HG02588 (cell line): ENCODE measurements around the gene KRTCAP2.
"Not testable (repeated sequence)": the region's sequence is repeated elsewhere in the genome, so short reads cannot be mapped to it uniquely, and the experiment has no call there.

ENCODE experiments used
- ATAC-seq: cut with Tn5 transposase; IDR thresholded peaks from one replicate; pipeline ENCODE4 v1.9.1; 2021; ENCODE audit warnings: mild to moderate bottlenecking, moderate library complexity; ENCODE audit not compliant: unreplicated experiment

The KRTCAP2 gene

GRCh38 chr1:155200920-155201319 lies 27.8 kb upstream of the KRTCAP2 start:
- ATAC-seq, result no peak

- no peak for ATAC-seq
These were observed 26.7 kb upstream of the KRTCAP2 start for GRCh38 chr1:155199792-155200191.

DNA sequence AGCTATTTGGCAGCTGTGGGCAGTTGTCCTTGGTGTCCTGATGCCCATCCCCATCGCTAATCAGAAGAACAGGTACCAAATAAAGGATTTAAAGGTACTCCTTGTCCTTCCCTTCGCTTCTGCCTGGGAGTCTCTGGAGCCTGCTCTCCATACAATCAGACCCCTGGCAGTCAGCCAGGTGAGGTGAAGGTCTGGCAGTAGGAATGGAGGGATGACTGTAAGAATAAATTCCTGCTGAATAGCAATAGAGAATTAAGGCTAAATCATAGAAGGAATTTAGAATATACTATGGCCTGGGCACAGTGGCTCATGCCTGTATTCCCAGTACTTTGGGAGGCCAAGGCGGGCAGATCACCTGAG lies 25.4 kb upstream of the KRTCAP2 start:
- no peak for ATAC-seq

- no peak for ATAC-seq
These were observed 24.9 kb upstream of the KRTCAP2 start for GRCh38 chr1:155197901-155198546.

DNA sequence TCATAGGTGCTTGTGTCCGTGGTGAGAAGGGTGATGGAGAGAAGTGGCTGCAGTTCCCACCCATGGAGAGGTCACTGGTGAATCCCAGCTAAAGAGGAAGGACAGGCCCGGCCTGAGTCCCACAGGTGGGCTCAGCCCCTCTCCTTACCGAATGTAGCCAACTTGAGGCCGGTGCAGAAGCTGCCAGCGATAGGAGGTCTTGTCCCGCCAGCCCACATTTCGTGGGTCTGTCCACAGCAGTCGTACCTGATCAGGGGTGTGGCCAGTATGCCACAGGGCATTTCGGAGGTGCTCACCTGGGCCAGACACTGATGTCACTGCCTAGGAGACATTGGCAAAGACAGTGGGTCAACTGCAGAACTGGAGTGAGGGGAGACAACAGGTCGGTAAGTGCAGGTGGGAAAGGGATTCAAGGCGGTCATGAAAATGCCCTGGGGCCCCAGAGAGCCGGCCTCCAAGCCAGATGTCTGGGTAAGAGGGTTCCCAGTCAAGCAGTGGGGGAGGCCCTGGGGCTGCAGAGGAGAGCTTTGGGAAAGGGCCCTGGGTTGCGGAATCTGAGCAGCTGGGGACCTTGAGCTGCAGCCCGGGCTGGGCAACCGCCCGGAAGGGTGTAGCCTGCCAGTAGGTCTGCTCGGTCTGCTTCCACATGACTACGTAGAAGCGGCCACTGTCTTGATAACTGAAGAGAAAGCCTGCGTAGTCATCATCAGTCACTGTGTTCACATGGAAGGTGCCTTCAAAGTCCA lies 24.0 kb upstream of the KRTCAP2 start:
- ATAC-seq, result no peak

- ATAC-seq, result no peak
These were observed 23.2 kb upstream of the KRTCAP2 start for GRCh38 chr1:155196103-155196892.

- no peak for ATAC-seq
These were observed 22.3 kb upstream of the KRTCAP2 start for GRCh38 chr1:155195201-155196102.

DNA sequence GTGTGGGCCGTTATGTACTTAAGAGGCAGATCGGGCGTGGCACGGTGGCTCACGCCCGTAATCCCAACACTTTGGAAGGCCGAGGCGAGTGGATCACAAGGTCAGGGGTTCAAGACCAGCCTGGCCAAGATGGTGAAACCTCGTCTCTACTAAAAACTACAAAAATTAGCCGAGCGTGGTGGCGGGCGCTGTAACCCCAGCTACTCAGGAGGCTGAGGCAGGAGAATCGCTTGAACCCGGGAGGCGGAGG lies 20.8 kb upstream of the KRTCAP2 start:
- not testable (repeated sequence) for ATAC-seq

GRCh38 chr1:155193275-155193990 lies 20.3 kb upstream of the KRTCAP2 start:
- peak; percentile 66 for ATAC-seq

- no peak for ATAC-seq
These were observed 19.5 kb upstream of the KRTCAP2 start for GRCh38 chr1:155192346-155193274.

DNA sequence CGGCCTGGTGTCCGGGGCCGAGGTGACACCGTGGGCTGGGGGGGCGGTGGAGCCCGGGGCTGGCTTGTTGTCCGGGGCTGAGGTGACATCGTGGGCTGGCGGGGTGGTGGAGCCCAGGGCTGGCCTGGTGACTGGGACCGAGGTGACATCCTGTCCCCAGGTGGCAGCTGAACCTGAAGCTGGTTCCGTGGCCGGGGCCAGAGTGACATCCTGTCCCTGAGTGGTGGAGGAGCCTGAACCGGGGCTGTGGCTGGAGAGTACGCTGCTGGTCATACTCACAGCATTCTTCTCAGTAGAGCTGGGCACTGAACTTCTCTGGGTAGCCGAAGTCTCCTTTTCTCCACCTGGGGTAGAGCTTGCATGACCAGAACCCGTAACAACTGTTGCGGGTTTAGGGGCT lies 18.8 kb upstream of the KRTCAP2 start:
- ATAC-seq, result no peak

GRCh38 chr1:155189926-155190325 lies 16.8 kb upstream of the KRTCAP2 start:
- ATAC-seq, result not testable (repeated sequence)

DNA sequence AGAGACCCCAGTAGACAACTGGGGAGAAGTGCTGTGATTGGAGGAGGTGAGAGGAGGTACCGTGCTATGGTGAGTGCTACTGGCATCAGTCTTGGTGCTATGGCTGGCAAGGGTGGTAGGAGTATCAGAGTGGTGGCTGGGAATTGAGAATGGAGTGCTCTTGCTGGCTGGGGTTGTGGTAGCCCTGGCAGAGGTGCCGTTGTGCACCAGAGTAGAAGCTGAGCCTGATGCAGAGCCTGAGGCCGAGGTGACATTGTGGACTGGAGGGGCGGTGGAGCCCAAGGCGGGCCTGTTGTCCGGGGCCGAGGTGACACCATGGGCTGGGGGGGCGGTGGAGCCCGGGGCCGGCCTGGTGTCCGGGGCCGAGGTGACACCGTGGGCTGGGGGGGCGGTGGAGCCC lies 15.2 kb upstream of the KRTCAP2 start:
- ATAC-seq, result no peak

- ATAC-seq, result no peak
These were observed 14.4 kb upstream of the KRTCAP2 start for GRCh38 chr1:155187456-155187891.

- no peak for ATAC-seq
These were observed 13.8 kb upstream of the KRTCAP2 start for GRCh38 chr1:155186794-155187455.

- ATAC-seq, result no peak
These were observed 13.1 kb upstream of the KRTCAP2 start for GRCh38 chr1:155186067-155186793.

DNA sequence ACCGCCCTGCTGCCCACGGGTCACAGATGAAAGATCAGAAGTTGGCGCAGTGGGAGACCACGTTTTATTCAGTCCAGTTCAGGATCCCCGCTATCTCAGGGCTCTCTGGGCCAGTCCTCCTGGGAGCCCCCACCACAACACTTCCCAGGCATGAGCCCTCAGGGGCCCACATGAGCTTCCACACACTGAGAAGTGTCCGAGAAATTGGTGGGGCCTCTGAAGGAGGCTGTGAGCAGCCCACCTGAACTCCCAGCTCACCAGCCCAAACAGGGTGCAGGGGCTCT lies 12.6 kb upstream of the KRTCAP2 start:
- peak; percentile 15 for ATAC-seq
